ENCODE measurements around the gene STIM1.
A peak's percentile ranks its signal among the peaks of the same experiment; 100 is the strongest.
"Not testable (repeated sequence)": the region's sequence is repeated elsewhere in the genome, so short reads cannot be mapped to it uniquely, and the experiment has no call there.

Gene STIM1

GRCh38 chr11:3856856-3857553, 1.5 kb downstream of the STIM1 start:
- DNase-seq: no peak

GRCh38 chr11:3857628-3858027, 2.2 kb downstream of the STIM1 start:
- DNase-seq: no peak

DNA sequence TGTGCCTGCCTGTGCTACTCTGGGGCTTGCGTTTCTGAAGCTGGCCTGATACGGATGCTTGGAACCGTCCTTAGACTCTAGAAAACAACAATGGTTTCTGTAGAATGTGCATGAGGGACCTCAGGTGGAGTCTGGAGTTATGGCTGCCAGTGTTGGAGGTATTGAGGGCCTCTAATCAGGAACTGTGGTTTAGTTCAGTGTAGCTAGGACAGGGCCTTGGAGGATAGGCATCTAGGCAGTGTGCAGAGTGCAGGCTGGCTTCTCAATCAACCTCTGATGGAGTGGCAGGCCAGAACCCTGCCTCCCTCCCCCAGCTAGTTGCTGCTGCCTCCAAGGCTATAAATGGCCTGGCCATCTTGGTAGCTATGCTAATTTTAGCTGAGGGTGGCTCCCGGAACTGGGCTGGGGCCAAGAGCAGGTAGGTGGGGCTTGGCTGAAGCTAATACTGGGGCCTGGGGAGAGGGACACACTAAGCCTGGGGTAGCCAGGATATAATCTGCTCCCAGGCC, 4.0 kb downstream of the STIM1 start:
- no peak for DNase-seq

DNA sequence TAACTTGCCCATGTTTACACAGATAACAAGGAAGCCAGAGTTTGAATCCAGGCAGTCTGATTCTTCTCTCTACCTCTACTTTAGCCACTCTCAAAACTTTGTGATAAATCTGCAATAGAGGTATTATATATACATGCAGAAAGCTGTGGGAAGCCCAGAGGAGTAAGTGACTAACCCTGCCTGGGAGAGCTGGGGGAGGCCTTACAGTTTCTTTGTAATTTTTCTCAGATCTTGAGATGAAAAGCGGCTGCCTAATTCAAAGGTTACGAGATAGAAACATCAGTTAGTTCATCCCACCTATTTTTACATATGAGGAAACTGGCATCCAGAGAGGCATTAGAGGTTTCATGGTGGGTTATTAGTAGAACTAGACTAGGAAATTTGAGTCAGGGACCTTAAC, 4.9 kb downstream of the STIM1 start:
- no peak for DNase-seq

GRCh38 chr11:3860898-3861393, 5.5 kb downstream of the STIM1 start:
- not testable (repeated sequence) for DNase-seq

DNA sequence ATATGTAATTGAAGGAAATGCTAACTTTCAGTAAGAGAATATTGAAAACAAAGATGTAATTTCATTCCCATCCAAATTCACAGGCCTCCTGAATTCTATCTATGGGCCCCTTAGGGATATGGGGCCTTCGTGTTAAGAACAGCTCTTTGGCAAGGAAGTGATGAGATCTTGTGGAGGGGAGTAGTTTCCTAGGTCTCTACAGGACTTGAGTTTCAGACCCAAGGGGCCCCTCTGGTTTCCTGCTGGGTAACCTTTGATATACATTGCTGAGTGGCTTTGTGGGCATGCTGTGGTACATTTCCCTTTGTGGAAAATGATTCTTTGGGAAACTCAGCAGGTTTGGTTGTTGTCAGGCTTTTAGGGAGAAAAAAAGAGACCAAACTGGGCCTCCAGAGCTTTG, 6.2 kb downstream of the STIM1 start:
- no peak for DNase-seq

DNA sequence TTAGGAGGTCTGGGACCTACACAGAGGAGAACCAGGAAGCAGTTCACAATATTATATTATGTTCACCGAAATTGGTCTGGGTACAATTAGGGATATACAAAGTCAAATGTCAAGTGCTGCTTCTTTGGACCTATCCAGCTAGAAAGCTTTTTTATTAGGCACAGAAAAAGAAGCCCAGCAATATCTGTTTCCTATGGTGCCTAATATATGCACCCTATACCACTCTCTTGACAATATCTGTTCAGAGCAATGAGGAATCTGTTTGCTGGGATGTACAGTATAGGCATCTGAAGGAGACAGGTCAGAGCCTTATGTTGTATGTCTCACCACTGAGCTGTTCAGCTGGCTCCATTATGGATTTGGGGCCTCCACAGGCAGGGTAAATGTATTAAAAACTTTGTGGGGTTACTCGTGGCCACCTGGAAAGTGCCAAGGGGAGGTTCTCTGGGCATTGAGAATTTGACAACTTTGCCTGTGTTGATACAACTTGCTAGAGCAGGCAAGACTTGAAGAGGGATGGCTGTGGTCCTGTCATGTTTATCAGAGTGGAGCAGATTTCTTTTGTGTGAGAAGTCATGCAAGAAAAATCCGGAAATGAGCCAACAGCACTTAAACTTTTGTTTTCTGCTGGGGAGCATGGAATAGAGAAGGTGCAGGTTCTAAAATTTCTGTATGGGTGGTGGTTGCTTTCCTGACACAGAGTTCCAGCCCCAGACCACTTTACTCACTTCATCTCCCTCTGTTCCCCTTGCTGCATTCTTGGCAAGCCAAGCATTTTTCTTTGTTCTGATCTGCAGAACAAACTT, 10.1 kb downstream of the STIM1 start:
- peak; percentile 68 for DNase-seq

GRCh38 chr11:3866206-3866605, 10.7 kb downstream of the STIM1 start:
- DNase-seq: peak; percentile 67

GRCh38 chr11:3866836-3867208, 11.4 kb downstream of the STIM1 start:
- DNase-seq: no peak

DNA sequence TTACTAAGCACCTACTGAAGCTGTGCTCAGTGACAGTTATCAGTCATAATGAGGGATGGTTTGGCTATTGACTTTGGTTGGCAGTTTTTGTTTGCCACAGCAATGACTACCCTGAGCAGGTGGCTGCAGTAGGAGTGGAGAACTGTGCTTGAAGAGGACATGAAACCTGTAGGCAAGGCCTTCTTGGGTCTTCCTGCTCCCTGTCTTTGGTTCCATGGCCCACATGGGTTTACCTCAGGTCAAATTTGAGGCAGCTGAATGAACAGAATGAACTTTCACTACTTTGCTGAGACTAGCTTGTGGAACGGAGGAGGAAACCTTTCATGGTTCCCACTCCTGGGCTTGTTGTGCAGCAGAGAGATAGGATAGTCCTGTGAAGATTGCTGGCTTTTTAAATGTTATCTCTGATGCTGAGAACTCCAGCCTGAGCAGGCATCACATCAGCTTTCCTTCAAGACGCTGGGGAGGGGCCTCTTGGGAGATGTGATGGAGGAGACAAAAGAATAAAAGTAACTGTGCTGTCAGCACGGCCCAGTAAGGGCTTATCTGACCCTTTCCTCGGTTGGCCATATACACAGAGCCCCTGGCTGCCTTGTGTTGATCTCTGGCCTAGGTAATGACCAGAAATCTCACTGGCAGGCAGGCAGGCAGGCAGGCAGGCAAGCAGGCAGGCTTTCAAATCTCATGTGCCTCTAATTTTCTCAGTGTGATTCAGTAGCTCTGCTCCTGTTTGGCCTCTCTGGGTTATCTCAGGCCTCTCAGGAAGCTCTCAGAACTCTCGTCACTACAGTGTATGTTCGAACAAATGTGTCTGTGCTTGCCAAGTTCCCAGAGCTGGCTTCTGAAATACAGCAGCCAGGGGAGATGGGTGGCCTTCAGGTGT, 12.0 kb downstream of the STIM1 start:
- DNase-seq: no peak

GRCh38 chr11:3873712-3874349, 18.4 kb downstream of the STIM1 start:
- DNase-seq: no peak

- no peak for DNase-seq
Measured at GRCh38 chr11:3876613-3877012, 21.1 kb downstream of the STIM1 start.

DNA sequence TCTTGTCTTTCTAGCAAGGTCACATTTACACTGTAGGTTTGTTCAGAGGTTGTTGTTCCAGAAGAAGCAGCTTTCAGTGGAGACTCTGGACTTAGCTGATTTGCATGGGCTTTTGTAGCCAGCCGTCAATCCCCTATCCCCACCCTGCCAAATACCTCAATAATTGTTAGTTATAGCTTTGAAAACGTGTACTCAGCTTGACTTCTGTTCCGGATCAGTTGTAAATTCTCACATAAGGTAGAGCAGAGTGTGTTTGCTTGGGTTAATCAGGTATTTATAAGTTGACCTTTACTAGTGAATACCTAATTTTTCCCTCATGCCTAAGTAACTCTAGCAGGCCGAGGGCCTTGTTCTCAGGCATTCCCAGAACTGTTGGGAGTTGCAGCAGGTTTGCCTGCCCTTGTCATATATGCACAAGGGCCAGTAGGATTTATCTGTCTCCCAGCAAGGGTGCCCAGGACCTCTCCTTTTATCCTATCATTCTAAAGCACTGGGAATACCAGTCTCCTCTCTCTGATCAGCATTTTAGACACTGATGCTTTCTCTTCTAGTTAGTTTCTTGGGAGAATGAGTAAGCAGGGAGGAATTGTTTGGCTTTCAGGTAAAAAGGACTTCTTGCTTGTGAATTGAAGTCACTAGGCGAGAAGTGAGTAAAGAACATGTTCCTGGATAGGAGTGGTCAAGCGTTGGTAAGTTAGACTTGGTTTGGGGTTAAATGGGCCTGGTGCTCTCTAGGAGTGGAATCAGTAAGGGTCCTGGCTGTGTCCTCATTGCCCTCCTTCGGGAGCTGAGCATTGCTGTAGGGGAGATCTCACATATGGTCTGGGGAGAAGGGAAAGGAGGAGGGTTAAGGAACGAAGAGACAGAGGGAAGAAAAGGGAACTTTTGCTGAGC, 22.1 kb downstream of the STIM1 start:
- DNase-seq: peak; percentile 73

DNA sequence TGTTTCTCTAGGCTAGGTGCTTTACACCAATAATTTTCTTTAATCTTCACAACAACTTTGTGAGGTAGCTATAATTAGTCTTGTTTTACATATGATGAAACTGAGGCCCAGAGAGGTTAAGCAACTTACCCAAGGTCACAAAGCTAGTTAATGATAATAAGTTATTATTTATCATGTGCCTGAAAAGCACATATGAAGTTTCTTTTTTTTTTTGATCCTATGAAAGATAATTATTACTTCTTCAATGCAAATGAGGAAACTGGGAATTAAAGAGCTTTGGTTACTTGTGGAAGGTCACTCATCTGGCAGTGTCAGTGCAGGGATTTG, 22.8 kb downstream of the STIM1 start:
- DNase-seq: no peak

GRCh38 chr11:3879216-3879966, 23.9 kb downstream of the STIM1 start:
- DNase-seq: no peak

DNA sequence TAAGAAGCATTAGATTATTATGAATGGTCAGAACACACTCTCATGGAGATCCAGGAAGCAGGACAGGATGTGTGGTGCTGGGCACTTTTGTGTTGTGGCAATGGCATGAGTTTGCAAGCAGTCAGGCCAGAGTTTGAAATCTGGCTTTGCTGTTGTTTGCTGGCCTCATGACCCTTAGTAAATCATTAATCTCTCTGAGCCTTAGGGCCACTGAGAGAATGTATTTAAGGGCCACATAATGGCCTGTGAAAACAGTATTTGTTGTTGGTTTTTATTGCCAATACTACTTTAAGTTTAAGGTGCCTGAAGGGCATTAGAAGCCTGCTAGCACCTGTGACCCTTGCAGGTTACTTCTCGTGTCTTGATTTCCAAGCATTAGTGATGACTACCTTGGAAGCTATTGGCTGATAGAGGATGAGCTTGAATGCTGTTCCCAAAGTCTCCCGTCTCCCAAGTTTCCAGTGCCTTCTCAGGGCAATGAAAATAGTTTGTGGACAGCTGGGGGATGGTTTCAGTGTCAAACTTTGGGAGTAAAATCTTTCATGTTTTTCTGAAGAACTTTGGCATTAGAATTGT, 24.6 kb downstream of the STIM1 start:
- peak; percentile 38 for DNase-seq

- peak; percentile 70 for DNase-seq
Measured at GRCh38 chr11:3880724-3881123, 25.3 kb downstream of the STIM1 start.

DNA sequence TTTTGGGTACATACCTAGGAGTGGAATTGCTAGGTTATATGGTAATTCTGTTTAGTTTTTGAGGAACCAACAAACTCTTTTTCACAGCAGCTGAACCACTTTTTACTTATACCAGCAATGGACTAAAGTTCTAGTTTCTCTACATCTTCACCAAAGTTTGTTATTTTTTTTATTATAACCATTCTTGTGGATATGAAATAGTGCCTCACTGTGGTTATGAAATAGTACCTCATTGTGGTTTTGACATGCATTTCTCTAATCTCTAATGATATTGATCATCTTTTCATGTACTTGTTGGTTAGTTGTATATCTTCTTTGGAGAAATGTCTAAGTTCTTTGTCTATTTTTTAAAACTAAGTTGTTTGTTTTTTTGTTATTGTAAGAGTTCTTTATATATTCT, 27.2 kb downstream of the STIM1 start:
- no peak for DNase-seq

- DNase-seq: no peak
Measured at GRCh38 chr11:3885855-3886254, 30.4 kb downstream of the STIM1 start.

GRCh38 chr11:3886985-3887384, 31.5 kb downstream of the STIM1 start:
- no peak for DNase-seq

DNA sequence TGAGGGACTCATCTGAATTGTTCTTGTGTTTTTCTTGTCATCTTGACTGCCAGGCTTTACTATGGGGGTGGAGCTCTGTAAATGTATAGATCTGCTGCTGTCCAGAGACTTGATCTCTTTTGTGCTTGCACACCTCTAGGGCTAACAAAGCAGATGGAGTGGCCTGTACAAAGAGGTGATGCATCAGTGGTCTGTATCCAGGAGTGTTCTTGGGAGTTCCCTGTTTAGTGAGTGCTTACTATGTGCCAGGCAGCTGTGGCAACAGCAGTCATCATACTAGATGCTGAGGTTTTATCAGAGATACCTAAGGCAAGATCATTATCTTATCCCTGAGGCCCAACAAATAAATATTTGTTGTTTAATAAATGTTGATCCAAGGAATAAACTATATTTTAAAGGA, 33.4 kb downstream of the STIM1 start:
- DNase-seq: no peak
